ENCODE measurements around the gene SKAP1. TPM values are rescaled to one million over a fixed set of nuclear protein-coding genes. Genes with fewer than 3 reads are reported as not detected.
"Not testable (repeated sequence)": the region's sequence is repeated elsewhere in the genome, so short reads cannot be mapped to it uniquely, and the experiment has no call there.

SKAP1 gene
- total and polyA plus RNA-seq, 4 donors, result 1.4 to 4.9 (median 2.5) TPM

GRCh38 chr17:48340916-48341315 lies 89.1 kb downstream of the SKAP1 start:
- WGBS, 2 donors, result 94 to 96% methylated on average over 2 of the region's 2 CpGs
- H3K27ac ChIP-seq (ENCODE audit: low read depth in 1 of 2, low read length in 1 of 2), result no peak overlapping the region
- TF ChIP-seq CTCF (IDR thresholded peaks at IDR 0.05; ENCODE audit: control extremely low read depth, extremely low read depth), result no peak
- no peak overlapping the region for H3K9ac ChIP-seq (ENCODE audit: insufficient read depth in 1 of 2, low read length in 2 of 2)
- DNase-seq (no peak), ATAC-seq (ENCODE audit: insufficient read depth, low FRiP score) (no peak)
- H3K27me3 ChIP-seq (ENCODE audit: control insufficient read depth in 3 of 3, insufficient read depth in 3 of 3, low read length in 2 of 3), result peaks cover 0 to 18% (median 0%) of the 10 kb centered on the region in 3 donors
- no peaks in the 10 kb centered on the region for H3K9me3 ChIP-seq (ENCODE audit: control insufficient read depth in 4 of 4, insufficient read depth in 3 of 4, low read length in 3 of 4)
- H3K4me3 ChIP-seq, result no peak overlapping the region
- H3K4me1 ChIP-seq (ENCODE audit: control insufficient read depth in 5 of 5, insufficient read depth in 5 of 5, low read length in 5 of 5), result peaks cover 0 to 3% (median 0%) of the 10 kb centered on the region in 5 donors
- no peaks in the 10 kb centered on the region for H3K36me3 ChIP-seq (ENCODE audit: control insufficient read depth in 4 of 4, insufficient read depth in 4 of 4, low read length in 4 of 4)

DNA sequence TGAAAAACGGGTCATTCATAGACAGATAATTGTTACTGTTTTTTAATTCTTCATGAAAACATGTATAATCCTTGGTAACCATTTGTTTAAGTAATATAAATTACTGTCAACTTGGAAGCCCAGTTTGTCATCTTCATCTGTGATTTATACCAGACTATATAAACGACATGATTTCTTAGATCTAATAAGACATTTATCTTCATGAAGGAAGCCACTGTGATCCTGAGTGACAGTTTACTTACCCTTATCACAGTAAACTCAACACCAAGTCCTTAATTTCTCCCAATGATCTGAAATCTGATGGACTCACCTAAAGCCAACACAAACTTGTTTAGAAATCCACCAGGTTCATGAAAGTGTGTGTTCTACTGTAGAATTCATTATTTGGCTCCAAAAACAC lies 91.3 kb downstream of the SKAP1 start:
- H3K27me3 ChIP-seq (ENCODE audit: control insufficient read depth in 3 of 3, insufficient read depth in 3 of 3, low read length in 2 of 3), result peaks cover 0 to 27% (median 8%) of the 10 kb centered on the region in 3 donors
- H3K4me1 ChIP-seq (ENCODE audit: control insufficient read depth in 5 of 5, insufficient read depth in 5 of 5, low read length in 5 of 5), result peaks cover 0 to 3% (median 0%) of the 10 kb centered on the region in 5 donors
- DNase-seq, result no peak
- no peak for ATAC-seq (ENCODE audit: insufficient read depth, low FRiP score)
- no peak overlapping the region for H3K4me3 ChIP-seq
- no peak overlapping the region for H3K27ac ChIP-seq (ENCODE audit: low read depth in 1 of 2, low read length in 1 of 2)
- no peak for TF ChIP-seq CTCF (IDR thresholded peaks at IDR 0.05; ENCODE audit: control extremely low read depth, extremely low read depth)
- 57 to 59% methylated on average over 2 of the region's 2 CpGs for WGBS, 2 donors
- H3K36me3 ChIP-seq (ENCODE audit: control insufficient read depth in 4 of 4, insufficient read depth in 4 of 4, low read length in 4 of 4), result no peaks in the 10 kb centered on the region
- no peak overlapping the region for H3K9ac ChIP-seq (ENCODE audit: insufficient read depth in 1 of 2, low read length in 2 of 2)
- H3K9me3 ChIP-seq (ENCODE audit: control insufficient read depth in 4 of 4, insufficient read depth in 3 of 4, low read length in 3 of 4), result no peaks in the 10 kb centered on the region

- WGBS, 2 donors, result 94 to 98% methylated on average over 2 of the region's 2 CpGs
- DNase-seq; H3K36me3 ChIP-seq (ENCODE audit: control insufficient read depth in 4 of 4, insufficient read depth in 4 of 4, low read length in 4 of 4); H3K27ac ChIP-seq (ENCODE audit: low read depth in 1 of 2, low read length in 1 of 2); H3K9ac ChIP-seq (ENCODE audit: insufficient read depth in 1 of 2, low read length in 2 of 2); H3K4me1 ChIP-seq (ENCODE audit: control insufficient read depth in 5 of 5, insufficient read depth in 5 of 5, low read length in 5 of 5); H3K9me3 ChIP-seq (ENCODE audit: control insufficient read depth in 4 of 4, insufficient read depth in 3 of 4, low read length in 3 of 4); H3K4me3 ChIP-seq; ATAC-seq (ENCODE audit: insufficient read depth, low FRiP score): not testable (repeated sequence)
- H3K27me3 ChIP-seq (ENCODE audit: control insufficient read depth in 3 of 3, insufficient read depth in 3 of 3, low read length in 2 of 3), result peaks cover 0 to 35% (median 8%) of the 10 kb centered on the region in 3 donors
These were observed 92.1 kb downstream of the SKAP1 start for GRCh38 chr17:48337903-48338302.

- Histone ChIP-seq H3K36me3 (ENCODE audit: control insufficient read depth in 4 of 4, insufficient read depth in 4 of 4, low read length in 4 of 4) (no peaks in the 10 kb centered on the region), H3K27ac (ENCODE audit: low read depth in 1 of 2, low read length in 1 of 2) (no peak overlapping the region), H3K27me3 (ENCODE audit: control insufficient read depth in 3 of 3, insufficient read depth in 3 of 3, low read length in 2 of 3) (peaks cover 0 to 42% (median 8%) of the 10 kb centered on the region in 3 donors), H3K9me3 (ENCODE audit: control insufficient read depth in 4 of 4, insufficient read depth in 3 of 4, low read length in 3 of 4) (no peaks in the 10 kb centered on the region), H3K4me3 (no peak overlapping the region), H3K4me1 (ENCODE audit: control insufficient read depth in 5 of 5, insufficient read depth in 5 of 5, low read length in 5 of 5) (peaks cover 0 to 3% (median 0%) of the 10 kb centered on the region in 5 donors), H3K9ac (ENCODE audit: insufficient read depth in 1 of 2, low read length in 2 of 2) (no peak overlapping the region)
- ATAC-seq (ENCODE audit: insufficient read depth, low FRiP score) (no peak), DNase-seq (no peak)
- 78 to 86% methylated on average over 2 of the region's 2 CpGs for WGBS, 2 donors
- TF ChIP-seq CTCF (IDR thresholded peaks at IDR 0.05; ENCODE audit: control extremely low read depth, extremely low read depth), result no peak
These were observed 93.0 kb downstream of the SKAP1 start for GRCh38 chr17:48336986-48337385.
